Measurements from ENCODE around the gene BSG. TPM values are rescaled to one million over a fixed set of nuclear protein-coding genes. Genes with fewer than 3 reads are reported as not detected.
"Not testable (repeated sequence)": the region's sequence is repeated elsewhere in the genome, so short reads cannot be mapped to it uniquely, and the experiment has no call there.

BSG gene
- total and polyA plus RNA-seq, 2 experiments from 2014 or later, result 545 to 1,282 TPM

- Histone ChIP-seq H3K27me3 (no peaks in the 10 kb centered on the region), H3K4me3 (no peak overlapping the region), H3K9me2 (replicated peaks; ENCODE audit: insufficient read depth) (no peaks in the 10 kb centered on the region), H3K36me3 (replicated peaks; ENCODE audit: insufficient read depth, low read depth) (no peaks in the 10 kb centered on the region), H3K4me2 (no peak overlapping the region), H3K4me1 (ENCODE audit: insufficient read depth) (no peaks in the 10 kb centered on the region), H4K20me1 (ENCODE audit: insufficient read depth, poor library complexity, severe bottlenecking) (no peaks in the 10 kb centered on the region), H3K79me2 (peaks cover 11% of the 10 kb centered on the region), H2AFZ (no peak overlapping the region), H3K9me3 (ENCODE audit: low read depth) (no peaks in the 10 kb centered on the region), H3K27ac (no peak overlapping the region)
- 92% methylated on average over 22 of the region's 24 CpGs for WGBS (ENCODE audit: low lambda C conversion rate, missing lambda C conversion rate)
- DNase-seq (ENCODE audit: low spot score), result no peak
- TF ChIP-seq EZH2 (IDR thresholded peaks at IDR 0.05; ENCODE audit: borderline replicate concordance) (no peak), EZH2phosphoT487 (IDR thresholded peaks at IDR 0.05; ENCODE audit: low read depth, severe bottlenecking, unreplicated experiment) (no peak), CTCF (IDR thresholded peaks at IDR 0.05; ENCODE audit: poor library complexity) (no peak)
Measured at GRCh38 chr19:623974-624373, 51.6 kb downstream of the BSG start.

- 97% methylated on average over 24 of the region's 24 CpGs for WGBS (ENCODE audit: low lambda C conversion rate, missing lambda C conversion rate)
- Histone ChIP-seq H3K9me2 (replicated peaks; ENCODE audit: insufficient read depth) (no peaks in the 10 kb centered on the region), H3K4me1 (ENCODE audit: insufficient read depth) (no peaks in the 10 kb centered on the region), H3K36me3 (replicated peaks; ENCODE audit: insufficient read depth, low read depth) (no peaks in the 10 kb centered on the region), H3K27me3 (no peaks in the 10 kb centered on the region), H3K4me2 (no peak overlapping the region), H3K4me3 (no peak overlapping the region), H3K27ac (no peak overlapping the region), H3K9me3 (ENCODE audit: low read depth) (no peaks in the 10 kb centered on the region), H3K79me2 (peaks cover 13% of the 10 kb centered on the region), H2AFZ (no peak overlapping the region), H4K20me1 (ENCODE audit: insufficient read depth, poor library complexity, severe bottlenecking) (no peaks in the 10 kb centered on the region)
- no peak for DNase-seq (ENCODE audit: low spot score)
- TF ChIP-seq EZH2phosphoT487 (IDR thresholded peaks at IDR 0.05; ENCODE audit: low read depth, severe bottlenecking, unreplicated experiment), result no peak
Measured at GRCh38 chr19:624433-625109, 52.2 kb downstream of the BSG start.

GRCh38 chr19:625257-625656, 52.9 kb downstream of the BSG start:
- H3K27me3 ChIP-seq, result no peaks in the 10 kb centered on the region
- peaks cover 16% of the 10 kb centered on the region for H3K79me2 ChIP-seq
- no peaks in the 10 kb centered on the region for H3K4me1 ChIP-seq (ENCODE audit: insufficient read depth)
- H4K20me1 ChIP-seq (ENCODE audit: insufficient read depth, poor library complexity, severe bottlenecking), result no peaks in the 10 kb centered on the region
- TF ChIP-seq EZH2 (IDR thresholded peaks at IDR 0.05; ENCODE audit: borderline replicate concordance) (no peak), CTCF (IDR thresholded peaks at IDR 0.05; ENCODE audit: poor library complexity) (no peak), EZH2phosphoT487 (IDR thresholded peaks at IDR 0.05; ENCODE audit: low read depth, severe bottlenecking, unreplicated experiment) (no peak)
- H3K36me3 ChIP-seq (replicated peaks; ENCODE audit: insufficient read depth, low read depth), result no peaks in the 10 kb centered on the region
- no peak overlapping the region for H3K4me3 ChIP-seq
- WGBS (ENCODE audit: low lambda C conversion rate, missing lambda C conversion rate), result 94% methylated on average over 5 of the region's 5 CpGs
- no peak overlapping the region for H3K27ac ChIP-seq
- H2AFZ ChIP-seq, result no peak overlapping the region
- H3K9me3 ChIP-seq (ENCODE audit: low read depth), result no peaks in the 10 kb centered on the region
- no peaks in the 10 kb centered on the region for H3K9me2 ChIP-seq (replicated peaks; ENCODE audit: insufficient read depth)
- DNase-seq (ENCODE audit: low spot score), result no peak
- no peak overlapping the region for H3K4me2 ChIP-seq

- WGBS (ENCODE audit: low lambda C conversion rate, missing lambda C conversion rate), result 99% methylated on average over 7 of the region's 7 CpGs
- H3K79me2 ChIP-seq, result peaks cover 29% of the 10 kb centered on the region
- H3K4me3 ChIP-seq; H3K4me2 ChIP-seq; H3K9me3 ChIP-seq (ENCODE audit: low read depth); H4K20me1 ChIP-seq (ENCODE audit: insufficient read depth, poor library complexity, severe bottlenecking); DNase-seq (ENCODE audit: low spot score); H3K36me3 ChIP-seq (replicated peaks; ENCODE audit: insufficient read depth, low read depth); H3K4me1 ChIP-seq (ENCODE audit: insufficient read depth); H3K9me2 ChIP-seq (replicated peaks; ENCODE audit: insufficient read depth); H3K27me3 ChIP-seq; H2AFZ ChIP-seq; H3K27ac ChIP-seq: not testable (repeated sequence)
Measured at GRCh38 chr19:626566-626965, 54.2 kb downstream of the BSG start.

Data from hepatocyte (in vitro differentiated cells).